GM23338 (cell line): ENCODE results near the gene NME5. TPM values are rescaled to one million over a fixed set of nuclear protein-coding genes. Genes with fewer than 3 reads are reported as not detected.

Experiments
- ATAC-seq: fragments of 200-7000 bp; cut with Tn5 transposase; 3 replicates; pipeline ENCODE4 v1.9.1; 2020
- DNase-seq: peaks from one replicate; pipeline ENCODE4 v3.0.0-alpha.2; 2015; ENCODE audit warnings: low spot score
- H2AFZ ChIP-seq: fragments of 200-600 bp; sonication (generic); 2 replicates; pipeline ENCODE4 v1.8.0; 2016; ENCODE audit warnings: antibody characterized with exemption, mild to moderate bottlenecking, moderate library complexity
- H3F3A ChIP-seq: fragments of 200-600 bp; sonication (generic); replicated peaks from 2 replicates; pipeline ENCODE4 v1.8.0; 2017; ENCODE audit warnings: antibody characterized with exemption, mixed run types, low read depth
- H3K27ac ChIP-seq: fragments of 200-600 bp; sonication (generic); 2 replicates; pipeline ENCODE4 v1.6.1; 2016; ENCODE audit warnings: low read depth
- H3K27me3 ChIP-seq: fragments of 200-600 bp; sonication (generic); 2 replicates; pipeline ENCODE4 v1.8.0; 2016; ENCODE audit warnings: mild to moderate bottlenecking, mixed run types, moderate library complexity; ENCODE audit not compliant: insufficient read depth
- H3K36me3 ChIP-seq: fragments of 200-600 bp; sonication (generic); 2 replicates; pipeline ENCODE4 v1.8.0; 2016; ENCODE audit warnings: mild to moderate bottlenecking; ENCODE audit not compliant: insufficient read depth
- H3K4me1 ChIP-seq: fragments of 200-600 bp; sonication (generic); 2 replicates; pipeline ENCODE4 v1.8.0; 2016; ENCODE audit warnings: mild to moderate bottlenecking, moderate library complexity; ENCODE audit not compliant: insufficient read depth
- H3K4me2 ChIP-seq: fragments of 200-600 bp; sonication (generic); 2 replicates; pipeline ENCODE4 v1.7.1; 2017; ENCODE audit warnings: mixed run types
- H3K4me3 ChIP-seq: fragments of 200-600 bp; sonication (generic); 2 replicates; pipeline ENCODE4 v1.6.1; 2016; ENCODE audit warnings: mixed run types
- H3K79me2 ChIP-seq: fragments of 200-600 bp; sonication (generic); replicated peaks from 2 replicates; pipeline ENCODE4 v1.8.0; 2017; ENCODE audit warnings: mild to moderate bottlenecking; ENCODE audit not compliant: insufficient read depth
- H3K9me2 ChIP-seq: fragments of 200-600 bp; sonication (generic); 2 replicates; pipeline ENCODE4 v1.8.0; 2017; ENCODE audit not compliant: insufficient read depth
- H4K20me1 ChIP-seq: fragments of 200-600 bp; sonication (generic); replicated peaks from 2 replicates; pipeline ENCODE4 v1.8.0; 2017; ENCODE audit warnings: mild to moderate bottlenecking; ENCODE audit not compliant: insufficient read depth
- H3K27ac Mint-ChIP-seq: 2 replicates; pipeline ENCODE4 v1.8.0; 2020; ENCODE audit warnings: inconsistent platforms, mild to moderate bottlenecking, moderate library complexity, mixed read lengths
- H3K27me3 Mint-ChIP-seq: 3 replicates; pipeline ENCODE4 v1.8.0; 2022; ENCODE audit warnings: low read depth, mild to moderate bottlenecking, moderate library complexity, mixed read lengths, inconsistent platforms; ENCODE audit not compliant: insufficient read depth, poor library complexity
- H3K36me3 Mint-ChIP-seq: 3 replicates; pipeline ENCODE4 v1.8.0; 2021; ENCODE audit warnings: low read depth, mild to moderate bottlenecking, inconsistent platforms, moderate library complexity, mixed read lengths
- H3K4me1 Mint-ChIP-seq: 3 replicates; pipeline ENCODE4 v1.8.0; 2020; ENCODE audit warnings: mild to moderate bottlenecking, inconsistent platforms, mixed read lengths
- H3K4me3 Mint-ChIP-seq: 3 replicates; pipeline ENCODE4 v1.8.0; 2021; ENCODE audit warnings: moderate library complexity, mild to moderate bottlenecking, inconsistent platforms, mixed read lengths
- H3K9me3 Mint-ChIP-seq: 3 replicates; pipeline ENCODE4 v1.8.0; 2020; ENCODE audit warnings: moderate library complexity, mild to moderate bottlenecking, inconsistent platforms, mixed read lengths
- CREB1 ChIP-seq: fragments of 250-450 bp; sonication (Bioruptor Pico); IDR thresholded peaks from 2 replicates; pipeline ENCODE4 v1.5.0; 2020; ENCODE audit warnings: low read depth, mild to moderate bottlenecking, moderate library complexity
- EZH2 ChIP-seq: fragments of 200-600 bp; sonication (generic); IDR thresholded peaks from one replicate; pipeline ENCODE4 v1.8.0; 2017; ENCODE audit warnings: antibody characterized with exemption, mild to moderate bottlenecking, low read depth; ENCODE audit not compliant: unreplicated experiment
- EZH2phosphoT487 ChIP-seq: fragments of 200-600 bp; sonication (generic); IDR thresholded peaks from one replicate; pipeline ENCODE4 v1.8.1; 2018; ENCODE audit warnings: antibody characterized with exemption; ENCODE audit not compliant: unreplicated experiment
- JUNB ChIP-seq: IDR thresholded peaks from one replicate; pipeline ENCODE4 v1.6.1; 2016; ENCODE audit warnings: antibody characterized with exemption; ENCODE audit not compliant: unreplicated experiment
- POLR2AphosphoS5 ChIP-seq: IDR thresholded peaks from 2 replicates; pipeline ENCODE4 v1.6.1; 2016; ENCODE audit warnings: antibody characterized with exemption, low read depth
- REST ChIP-seq: IDR thresholded peaks from one replicate; pipeline ENCODE4 v1.6.1; 2018; ENCODE audit warnings: antibody characterized with exemption; ENCODE audit not compliant: unreplicated experiment
- STAT1 ChIP-seq: IDR thresholded peaks from one replicate; pipeline ENCODE4 v1.6.1; 2016; ENCODE audit warnings: antibody characterized with exemption; ENCODE audit not compliant: unreplicated experiment
- ZNF114 ChIP-seq: fragments of 250-450 bp; sonication (Bioruptor Pico); IDR thresholded peaks from 2 replicates; pipeline ENCODE4 v1.5.0; 2020; ENCODE audit warnings: mild to moderate bottlenecking, moderate library complexity
- ZNF331 ChIP-seq: fragments of 250-450 bp; sonication (Bioruptor Pico); IDR thresholded peaks from 2 replicates; pipeline ENCODE4 v1.5.0; 2020; ENCODE audit warnings: low read depth, mild to moderate bottlenecking, moderate library complexity
- ZNF462 ChIP-seq: fragments of 250-450 bp; sonication (Bioruptor Pico); IDR thresholded peaks from 2 replicates; pipeline ENCODE4 v1.5.0; 2020; ENCODE audit warnings: mild to moderate bottlenecking, moderate library complexity
- polyA plus RNA-seq: library from polyadenylated mRNA; unstranded; fragments of >200 nt; fragmentation: Nextera tagmentation; extraction: Ambion mirVana; gene quantifications from 2 replicates; pipeline ENCODE4 v1.2.1, GENCODE V29; 2016
- total RNA-seq: library from RNA; depleted of rRNA; stranded (reverse); fragments of >200 nt; shearing (Covaris generic); gene quantifications from 2 replicates; pipeline ENCODE4 v1.2.3, GENCODE V29; 2014

The NME5 gene
- total and polyA plus RNA-seq, 2 experiments from 2014 or later, result 0.45 TPM; not detected in 1

GRCh38 chr5:138163721-138164120 lies 24.5 kb upstream of the NME5 start:
- ATAC-seq (no peak), DNase-seq (no peak)
- Histone ChIP-seq H3K4me1 (no peaks in the 10 kb centered on the region), H3K36me3 (peaks cover 92% of the 10 kb centered on the region), H3K4me2 (no peak overlapping the region), H2AFZ (no peak overlapping the region), H4K20me1 (peaks cover 16% of the 10 kb centered on the region; the same call in 1 of the 2 replicates), H3K9me2 (no peaks in the 10 kb centered on the region), H3F3A (no peaks in the 10 kb centered on the region), H3K4me3 (no peak overlapping the region), H3K79me2 (no peaks in the 10 kb centered on the region), H3K27ac (no peak overlapping the region), H3K27me3 (no peaks in the 10 kb centered on the region)
- no peak overlapping the region for H3K4me3 Mint-ChIP-seq
- no peaks in the 10 kb centered on the region for H3K9me3 Mint-ChIP-seq
- H3K4me1 Mint-ChIP-seq, result no peaks in the 10 kb centered on the region
- TF ChIP-seq ZNF114 (CRISPR knock-in tag) (no peak), POLR2AphosphoS5 (no peak), ZNF331 (CRISPR knock-in tag) (no peak), STAT1 (no peak), CREB1 (CRISPR knock-in tag) (no peak), JUNB (no peak), REST (no peak), EZH2 (no peak), EZH2phosphoT487 (no peak), ZNF462 (CRISPR knock-in tag) (no peak)
- H3K27me3 Mint-ChIP-seq, result peaks cover 1% of the 10 kb centered on the region
- H3K36me3 Mint-ChIP-seq, result peaks cover 93% of the 10 kb centered on the region
- no peak overlapping the region for H3K27ac Mint-ChIP-seq
